ENCODE measurements around the gene MRPL20. TPM values are rescaled to one million over a fixed set of nuclear protein-coding genes. Genes with fewer than 3 reads are reported as not detected.

Gene MRPL20
- total and polyA plus RNA-seq, 2 donors (not counting 3 experiments of a cell fraction or from before 2014, with no cell fraction given) = 134 to 152 TPM

GRCh38 chr1:1400576-1401456 is 6.3 kb downstream of the MRPL20 start:
- dilution Hi-C loops (cut with MboI; ENCODE audit: extremely low pct_ligation_motif_present, low sequenced_read_pairs) (no loop called here), intact Hi-C loops (cut with micrococcal nuclease) (no loop called here)
- no peak overlapping the region for H2AFZ ChIP-seq (ENCODE audit: low read depth, low read length)
- H3K9me1 ChIP-seq (replicated peaks; ENCODE audit: control insufficient read depth, extremely low read depth, insufficient read depth, low read length) = no peaks in the 10 kb centered on the region
- H4K20me1 ChIP-seq (replicated peaks; ENCODE audit: control insufficient read depth, extremely low read depth, insufficient read depth, low read length) = no peaks in the 10 kb centered on the region
- CTCF ChIA-PET = interaction anchor here (0.7 to 3.4 kb wide), 6 partner anchors 20 to 104 kb away, joined by 3 to 31 read pairs (median 4); partner anchors contain the start of gene AURKAIP1
- H3K27me3 ChIP-seq (ENCODE audit: control insufficient read depth in 2 of 2, insufficient read depth in 2 of 2, low read length in 2 of 2) = no peaks in the 10 kb centered on the region
- H3K27ac ChIP-seq (ENCODE audit: insufficient read depth, low read depth, low read length) = peak overlapping the region; percentile 18
- peak; percentile 13 for TF ChIP-seq POLR2AphosphoS5 (IDR thresholded peaks at IDR 0.05; ENCODE audit: insufficient read depth, low read depth, low read length)
- no peak for TF ChIP-seq EZH2 (IDR thresholded peaks at IDR 0.05; ENCODE audit: borderline replicate concordance, low read depth, low read length, severe bottlenecking)
- peak overlapping the region in 2 of 3 experiments; percentile 80 for H3K4me3 ChIP-seq (replicated peaks in 1 of 3; ENCODE audit: insufficient read depth in 1 of 3, low read depth in 1 of 3, low read length in 3 of 3)
- BruUV-seq (replicated peaks) = no TSS peak
- H3K79me2 ChIP-seq (ENCODE audit: control insufficient read depth, insufficient read depth, low read length) = peaks cover 56% of the 10 kb centered on the region
- DNase-seq (ENCODE audit: low read depth, low spot score) = no peak
- POLR2A ChIA-PET = interaction anchor here (0.6 to 0.9 kb wide), 2 partner anchors 12 to 111 kb away, joined by 3 to 5 read pairs; no protein-coding TSS in a partner anchor
- H3K4me2 ChIP-seq (ENCODE audit: insufficient read depth, low read length) = peak overlapping the region; percentile 68
- H3K36me3 ChIP-seq (ENCODE audit: control insufficient read depth in 2 of 2, extremely low read depth in 1 of 2, insufficient read depth in 2 of 2, low read length in 2 of 2) = peaks cover 13 to 30% of the 10 kb centered on the region in 2 experiments
- FAIRE-seq = peak; percentile 44
- peaks cover 22% of the 10 kb centered on the region for H3K4me1 ChIP-seq (ENCODE audit: control insufficient read depth, extremely low read depth, insufficient read depth, low read length)
- peak overlapping the region; percentile 62 for H3K9ac ChIP-seq (replicated peaks; ENCODE audit: extremely low read depth, insufficient read depth, low read length)
- no peaks in the 10 kb centered on the region for H3K9me3 ChIP-seq (replicated peaks; ENCODE audit: control insufficient read depth, insufficient read depth, low read length)

- CTCF ChIA-PET = interaction anchor here (0.7 to 3.4 kb wide), 7 partner anchors 20 to 104 kb away, joined by 3 to 31 read pairs (median 4); partner anchors contain the start of gene AURKAIP1
- Histone ChIP-seq H3K9me3 (replicated peaks; ENCODE audit: control insufficient read depth, insufficient read depth, low read length) (no peaks in the 10 kb centered on the region), H3K4me1 (ENCODE audit: control insufficient read depth, extremely low read depth, insufficient read depth, low read length) (peaks cover 22% of the 10 kb centered on the region), H3K79me2 (ENCODE audit: control insufficient read depth, insufficient read depth, low read length) (peaks cover 56% of the 10 kb centered on the region), H3K27me3 (ENCODE audit: control insufficient read depth in 2 of 2, insufficient read depth in 2 of 2, low read length in 2 of 2) (no peaks in the 10 kb centered on the region), H4K20me1 (replicated peaks; ENCODE audit: control insufficient read depth, extremely low read depth, insufficient read depth, low read length) (no peaks in the 10 kb centered on the region), H3K4me2 (ENCODE audit: insufficient read depth, low read length) (peak overlapping the region; percentile 68), H3K9ac (replicated peaks; ENCODE audit: extremely low read depth, insufficient read depth, low read length) (peak overlapping the region; percentile 62), H3K9me1 (replicated peaks; ENCODE audit: control insufficient read depth, extremely low read depth, insufficient read depth, low read length) (no peaks in the 10 kb centered on the region), H3K27ac (ENCODE audit: insufficient read depth, low read depth, low read length) (peak overlapping the region; percentile 18), H2AFZ (ENCODE audit: low read depth, low read length) (peak overlapping the region; percentile 8), H3K4me3 (replicated peaks in 1 of 3; ENCODE audit: insufficient read depth in 1 of 3, low read depth in 1 of 3, low read length in 3 of 3) (peak overlapping the region; percentile 42 to 80 (median 80)), H3K36me3 (ENCODE audit: control insufficient read depth in 2 of 2, extremely low read depth in 1 of 2, insufficient read depth in 2 of 2, low read length in 2 of 2) (peaks cover 10 to 31% of the 10 kb centered on the region in 2 experiments)
- no peak for DNase-seq (ENCODE audit: low read depth, low spot score)
- POLR2A ChIA-PET = interaction anchor here (0.6 to 1.5 kb wide), 3 partner anchors 11 to 111 kb away, joined by 3 to 6 read pairs (median 5); partner anchors contain the start of gene AURKAIP1
- FAIRE-seq = peak; percentile 15
- TSS peak; percentile 65 for BruUV-seq (replicated peaks)
- dilution Hi-C loops (cut with MboI; ENCODE audit: extremely low pct_ligation_motif_present, low sequenced_read_pairs) = no loop called here
- intact Hi-C loops (cut with micrococcal nuclease) = loop anchor here (1.0 kb wide), 4 partner anchors 7 to 71 kb away; partner anchors contain the start of genes ATAD3B, AURKAIP1 and MRPL20
- no peak for TF ChIP-seq FOS (IDR thresholded peaks at IDR 0.05; ENCODE audit: borderline replicate concordance, insufficient read depth, low read length)
- peak; percentile 27 for TF ChIP-seq POLR2A (IDR thresholded peaks at IDR 0.05; ENCODE audit: low read depth, low read length)
Measured at GRCh38 chr1:1399872-1400575, 7.1 kb downstream of the MRPL20 start.
